Left lobe of liver (tissue), 2 donors: ENCODE data around the gene ASB10. TPM values are rescaled to one million over a fixed set of nuclear protein-coding genes. Genes with fewer than 3 reads are reported as not detected.

Source experiments
- ATAC-seq: fragments of 200-7000 bp; cut with Tn5 transposase; one replicate; pipeline ENCODE4 v1.9.1; 2020; ENCODE audit warnings: mild to moderate bottlenecking, moderate library complexity
- DNase-seq: peaks from one replicate; pipeline ENCODE4 v3.0.0-alpha.2; 2020; ENCODE audit warnings: low spot score
- total RNA-seq: library from RNA; stranded (reverse); gene quantifications from one replicate; pipeline ENCODE4 v1.2.1, GENCODE V29; 2021
- donor health status: DM: no; HTN: no; CAD: no; lungs with moderate emphysema.
- donor health status: DM: no; HTN: yes; CAD: no.

The ASB10 gene
- total RNA-seq, 1 donor from 2014 or later: not detected

DNA sequence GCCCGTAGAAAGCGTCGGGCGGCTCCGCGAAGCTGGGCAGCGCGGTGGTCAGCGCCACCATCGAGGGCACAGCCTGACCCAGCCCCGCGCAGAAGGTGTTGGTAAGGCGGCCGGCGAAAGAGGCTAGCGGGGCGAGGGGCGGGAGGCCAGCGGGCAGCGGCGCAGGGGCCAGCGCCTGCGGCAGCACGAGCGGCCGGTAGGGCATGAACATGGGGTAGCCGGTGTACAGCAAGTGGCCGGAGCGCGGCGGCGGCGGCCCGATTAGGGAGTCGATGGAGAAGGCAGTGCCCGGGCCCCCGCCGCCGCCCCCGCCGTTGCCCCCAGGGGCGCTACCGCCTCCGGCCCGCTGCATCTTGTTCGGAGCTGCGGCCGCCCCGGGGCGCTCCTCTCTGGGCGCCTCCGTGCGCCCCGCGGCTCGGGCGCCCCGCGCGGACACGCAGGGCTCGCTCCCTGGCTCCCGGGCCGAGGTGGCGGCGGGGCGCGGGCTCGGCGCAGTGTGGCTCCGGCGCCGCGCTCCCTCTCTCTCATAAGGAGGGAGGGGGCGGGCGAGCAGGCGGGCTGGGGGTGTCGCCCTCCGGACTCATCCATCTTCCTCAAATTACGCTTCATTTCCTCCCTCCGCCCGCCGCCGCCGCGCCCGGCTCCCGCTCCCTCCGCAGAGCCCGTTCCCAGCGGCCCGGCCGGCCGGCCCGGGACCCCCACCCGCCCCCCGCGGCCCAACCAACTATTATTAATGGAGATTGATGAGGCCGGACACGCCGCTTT, 19.7 kb downstream of the ASB10 start, which contains the start of gene GBX1:
Gene GBX1, minus strand, starts transcription at position 498 of the 765 bp plus-strand sequence. Its CDS starts 146 bp downstream, at position 352.
- DNase-seq: no peak
- peak; percentile 64 for ATAC-seq

GRCh38 chr7:151166629-151167196, 20.3 kb downstream of the ASB10 start:
- no peak for DNase-seq
- ATAC-seq: no peak

- ATAC-seq (no peak), DNase-seq (no peak)
Observed at GRCh38 chr7:151161757-151162156, 25.3 kb downstream of the ASB10 start.

- no peak for ATAC-seq
- DNase-seq: no peak
Observed at GRCh38 chr7:151157645-151158329, 29.3 kb downstream of the ASB10 start.

- DNase-seq (no peak), ATAC-seq (no peak)
Observed at GRCh38 chr7:151152643-151153513, 34.2 kb downstream of the ASB10 start.

GRCh38 chr7:151150388-151150787, 36.7 kb downstream of the ASB10 start:
- ATAC-seq: no peak
- DNase-seq: no peak

- DNase-seq (no peak), ATAC-seq (no peak)
Observed at GRCh38 chr7:151148319-151149259, 38.5 kb downstream of the ASB10 start.

DNA sequence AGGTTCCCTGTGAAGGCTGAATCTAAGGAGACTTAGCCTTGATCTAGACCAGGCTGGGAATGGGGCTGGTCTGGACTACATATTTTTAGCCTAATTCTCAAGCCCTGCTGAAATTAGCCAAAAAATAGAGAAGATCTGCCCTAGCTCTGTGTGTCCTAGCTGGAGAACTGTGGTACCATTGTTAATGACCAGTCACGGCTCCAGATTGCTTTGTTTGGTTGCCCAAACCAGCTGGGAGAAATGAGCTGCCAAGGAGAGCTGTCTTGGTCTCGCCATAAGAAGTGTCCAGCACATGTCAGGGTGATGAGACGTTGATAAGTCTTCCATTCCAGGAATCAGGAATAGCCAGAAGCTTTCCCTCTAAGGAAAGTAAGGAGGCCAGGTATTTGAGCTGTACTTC, 40.3 kb downstream of the ASB10 start:
- no peak for DNase-seq
- no peak for ATAC-seq

DNA sequence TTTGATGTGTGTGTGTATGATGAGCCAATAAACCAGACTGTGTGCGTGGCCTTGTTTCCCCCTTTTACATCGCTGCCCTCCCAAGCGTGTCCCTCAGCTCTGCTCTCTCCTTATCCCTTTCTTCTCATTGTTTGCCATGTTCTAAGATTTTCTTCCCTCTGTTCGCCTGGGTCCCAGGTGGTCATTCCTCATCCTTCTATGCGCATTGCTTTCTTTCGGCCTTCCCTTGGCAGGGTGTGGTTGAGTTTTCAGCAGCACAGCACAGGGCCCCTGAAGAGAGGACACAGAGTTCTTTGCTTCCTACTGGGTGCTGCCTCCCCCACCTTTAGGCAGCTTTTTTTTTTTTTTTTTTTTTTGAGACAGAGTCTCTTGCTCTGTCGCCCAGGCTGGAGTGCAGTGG, 42.7 kb downstream of the ASB10 start:
- ATAC-seq (no peak), DNase-seq (no peak)

DNA sequence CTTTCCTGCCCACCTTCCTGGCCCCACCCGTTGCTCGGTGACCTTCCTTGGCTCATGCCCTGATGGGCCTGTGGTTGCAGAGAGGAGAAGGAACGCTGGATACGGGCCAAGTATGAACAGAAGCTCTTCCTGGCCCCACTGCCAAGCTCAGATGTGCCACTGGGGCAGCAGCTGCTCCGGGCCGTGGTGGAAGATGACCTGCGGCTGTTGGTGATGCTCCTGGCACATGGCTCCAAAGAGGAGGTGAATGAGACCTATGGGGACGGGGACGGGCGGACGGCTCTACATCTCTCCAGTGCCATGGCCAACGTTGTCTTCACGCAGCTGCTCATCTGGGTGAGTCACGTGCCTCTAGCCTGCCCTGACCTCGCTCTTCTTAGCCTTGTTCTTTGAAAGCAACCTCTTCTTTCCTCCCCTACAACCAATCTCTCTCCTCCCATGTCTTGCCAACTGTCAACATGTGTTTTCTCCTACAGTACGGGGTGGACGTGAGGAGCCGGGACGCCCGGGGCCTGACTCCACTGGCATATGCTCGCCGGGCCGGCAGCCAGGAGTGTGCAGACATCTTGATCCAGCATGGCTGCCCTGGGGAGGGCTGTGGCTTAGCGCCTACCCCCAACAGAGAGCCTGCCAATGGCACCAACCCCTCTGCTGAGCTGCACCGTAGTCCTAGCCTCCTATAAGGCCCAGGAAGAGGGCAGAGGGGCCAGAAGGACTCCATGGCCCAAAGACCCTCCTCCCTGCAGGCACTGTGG, 43.6 kb downstream of the ASB10 start:
- peak; percentile 42 for DNase-seq
- no peak for ATAC-seq

- DNase-seq (no peak), ATAC-seq (no peak)
Observed at GRCh38 chr7:151142686-151143040, 44.4 kb downstream of the ASB10 start.

DNA sequence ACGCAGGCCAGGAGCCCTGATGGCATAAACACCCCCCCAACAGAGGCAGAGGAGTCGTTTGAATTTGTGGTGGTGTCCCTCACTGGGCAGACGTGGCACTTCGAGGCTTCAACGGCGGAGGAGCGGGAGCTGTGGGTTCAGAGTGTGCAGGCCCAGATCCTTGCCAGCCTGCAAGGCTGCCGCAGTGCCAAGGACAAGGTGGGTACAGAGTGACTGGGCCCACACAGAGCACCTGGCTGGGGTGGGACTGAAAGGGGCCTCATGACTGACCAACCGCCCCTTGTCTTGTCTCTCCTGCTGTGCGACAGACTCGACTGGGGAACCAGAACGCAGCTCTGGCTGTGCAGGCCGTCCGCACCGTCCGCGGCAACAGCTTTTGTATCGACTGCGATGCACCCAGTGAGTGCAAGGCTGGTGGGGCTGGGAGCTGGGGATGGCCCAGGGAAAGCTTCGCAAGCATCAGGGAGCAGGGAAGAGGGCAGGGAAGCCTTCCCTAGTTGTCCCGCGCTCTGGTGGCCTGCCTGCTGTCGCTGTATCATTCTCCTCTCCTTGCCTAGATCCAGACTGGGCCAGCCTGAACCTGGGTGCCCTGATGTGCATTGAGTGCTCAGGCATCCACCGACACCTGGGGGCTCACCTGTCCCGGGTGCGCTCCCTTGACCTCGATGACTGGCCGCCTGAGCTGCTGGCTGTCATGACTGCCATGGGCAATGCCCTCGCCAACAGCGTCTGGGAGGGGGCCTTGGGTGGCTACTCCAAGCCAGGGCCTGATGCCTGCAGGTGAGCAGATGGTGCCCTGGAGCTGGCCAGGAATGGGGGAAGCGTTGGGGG, 45.0 kb downstream of the ASB10 start:
- no peak for DNase-seq
- ATAC-seq: no peak

GRCh38 chr7:151141311-151141854, 45.7 kb downstream of the ASB10 start:
- ATAC-seq: no peak

DNA sequence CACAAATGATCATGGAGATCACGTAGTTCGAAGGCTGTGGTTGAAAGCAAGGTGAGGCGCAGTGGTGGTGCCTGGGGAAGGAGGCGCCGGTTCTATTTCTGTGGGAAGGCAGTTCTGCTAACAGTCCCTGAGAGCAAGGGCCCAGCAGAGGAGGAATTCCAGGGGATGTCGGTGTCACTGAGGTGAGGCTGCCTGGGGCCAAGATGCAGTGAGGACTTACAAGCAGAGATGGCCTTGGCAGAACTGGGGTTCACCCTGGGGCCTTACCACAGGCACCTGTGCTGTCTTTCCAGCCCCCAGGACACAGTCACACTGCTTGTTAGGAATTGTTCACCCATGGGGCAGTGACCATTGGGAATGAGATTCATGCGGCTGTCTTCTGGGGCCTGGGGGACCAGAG, 46.2 kb downstream of the ASB10 start:
- no peak for DNase-seq
- no peak for ATAC-seq

More at GRCh38 chr7:151141311-151141854, 45.7 kb downstream of the ASB10 start:
- DNase-seq: no peak

GRCh38 chr7:151139791-151140190, 47.3 kb downstream of the ASB10 start:
- DNase-seq (no peak), ATAC-seq (no peak)

DNA sequence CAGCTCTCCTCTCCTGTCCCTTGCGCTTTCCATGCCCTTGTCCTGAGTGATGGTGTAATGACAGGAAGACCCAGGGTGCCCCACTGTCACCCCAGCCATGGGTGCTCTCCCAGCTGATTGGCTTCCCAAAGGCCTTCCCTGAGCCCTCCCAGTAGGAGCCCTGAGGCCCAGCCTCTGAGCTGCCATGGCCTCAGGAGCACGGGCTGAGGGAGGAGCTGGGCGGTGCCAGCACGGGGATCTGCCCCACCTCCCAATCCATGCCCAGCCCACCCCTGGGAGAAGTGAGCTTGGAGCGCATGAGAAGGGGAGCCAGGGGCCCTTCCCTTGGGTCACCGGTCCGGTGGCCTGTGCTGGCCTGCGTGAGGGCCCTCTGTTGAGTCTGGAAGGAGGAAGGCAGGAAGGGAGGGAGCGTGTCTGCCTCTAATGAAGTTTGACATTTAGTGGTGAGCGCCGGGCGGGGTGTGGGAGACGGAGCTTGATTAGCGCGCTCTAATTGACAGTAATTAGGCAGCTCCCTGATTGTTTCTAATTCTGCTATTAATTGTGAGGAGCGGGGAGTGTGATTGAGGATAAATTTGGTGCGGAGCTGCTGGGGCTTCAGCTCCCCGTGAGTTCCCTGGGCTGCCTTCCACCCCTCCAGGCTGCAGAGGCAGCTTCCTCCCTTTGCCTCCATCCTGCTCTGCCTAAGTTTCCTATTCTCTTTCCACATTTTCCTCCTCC, 47.8 kb downstream of the ASB10 start:
- no peak for ATAC-seq
- peak; percentile 30 for DNase-seq

DNA sequence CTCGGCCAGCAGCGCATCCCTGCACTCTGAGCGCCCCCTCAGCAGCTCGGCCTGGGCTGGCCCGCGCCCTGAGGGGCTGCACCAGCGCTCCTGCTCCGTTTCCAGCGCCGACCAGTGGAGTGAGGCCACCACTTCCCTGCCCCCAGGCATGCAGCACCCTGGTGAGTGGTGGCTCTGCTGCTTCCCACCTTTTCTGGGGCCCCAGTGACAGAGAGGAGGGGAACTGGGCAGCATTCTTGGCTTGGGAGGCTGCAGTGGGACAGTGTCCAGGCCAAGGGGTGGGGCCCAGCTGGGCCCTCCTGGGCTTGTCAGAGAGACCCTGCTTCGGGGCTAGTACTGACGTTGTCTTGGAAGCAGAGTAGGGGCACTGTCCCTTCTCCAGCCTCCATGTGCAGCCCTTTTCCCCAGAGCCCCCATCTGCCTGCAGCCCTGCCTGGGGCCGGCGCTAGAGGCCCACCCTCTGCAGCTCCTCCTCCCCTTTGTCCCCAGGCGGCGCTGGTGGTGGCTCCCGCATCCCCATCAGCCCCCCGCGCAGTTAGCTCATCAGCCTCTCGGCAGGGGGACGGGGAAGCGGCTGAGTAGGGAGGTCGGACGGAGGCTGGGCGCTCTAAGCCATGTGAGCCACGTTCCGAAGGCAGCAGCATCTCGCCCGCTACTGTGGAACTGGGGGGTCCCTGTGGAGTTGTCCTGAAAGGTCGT, 48.7 kb downstream of the ASB10 start:
- DNase-seq (peak; percentile 27), ATAC-seq (no peak)
